HG03045 (cell line): Measurements from ENCODE around the gene ENOX1.
A peak's percentile ranks its signal among the peaks of the same experiment; 100 is the strongest.

Experiments used
- ATAC-seq: cut with Tn5 transposase; IDR thresholded peaks from one replicate; pipeline ENCODE4 v1.9.1; 2021; ENCODE audit warnings: mild to moderate bottlenecking, moderate library complexity; ENCODE audit not compliant: unreplicated experiment

ENOX1 gene

DNA sequence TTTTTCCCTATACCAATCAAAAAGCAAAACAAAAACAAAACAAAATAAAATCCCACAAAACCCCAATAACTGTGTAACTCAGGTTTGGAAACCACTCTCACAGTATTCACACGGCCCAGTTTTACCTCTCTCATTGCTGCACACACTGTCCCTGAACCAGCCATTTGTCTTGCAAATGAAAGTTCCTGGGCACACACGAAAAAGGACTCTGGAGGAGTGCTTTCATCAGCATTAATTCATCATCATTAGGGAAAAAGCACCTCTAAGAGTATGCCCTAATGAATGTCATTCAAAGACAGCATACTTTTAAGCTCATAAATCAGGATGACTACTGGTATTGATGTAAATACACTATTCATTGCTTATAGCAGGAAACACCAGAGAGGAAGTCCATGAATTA, 457.1 kb downstream of the ENOX1 start:
- ATAC-seq = no peak

DNA sequence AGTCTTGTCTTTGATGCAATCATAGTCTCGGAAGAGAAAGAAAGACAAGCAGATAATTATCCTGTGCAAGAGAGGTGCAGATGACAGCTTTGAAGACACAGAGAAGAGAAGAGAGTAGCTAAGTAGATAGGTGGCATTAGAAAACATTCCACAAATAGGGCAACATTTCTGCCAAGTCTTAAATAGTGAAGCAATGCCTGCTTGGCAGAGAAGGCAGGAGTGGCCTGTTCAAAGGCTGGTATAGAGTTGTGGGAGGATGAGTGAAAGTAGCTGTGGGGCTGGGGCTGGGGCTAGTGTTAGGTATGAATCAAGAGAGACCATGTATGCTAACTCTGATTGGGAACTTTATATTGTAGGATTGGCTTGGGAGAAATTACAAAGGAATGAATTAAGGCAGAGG, 457.9 kb downstream of the ENOX1 start:
- ATAC-seq = no peak

DNA sequence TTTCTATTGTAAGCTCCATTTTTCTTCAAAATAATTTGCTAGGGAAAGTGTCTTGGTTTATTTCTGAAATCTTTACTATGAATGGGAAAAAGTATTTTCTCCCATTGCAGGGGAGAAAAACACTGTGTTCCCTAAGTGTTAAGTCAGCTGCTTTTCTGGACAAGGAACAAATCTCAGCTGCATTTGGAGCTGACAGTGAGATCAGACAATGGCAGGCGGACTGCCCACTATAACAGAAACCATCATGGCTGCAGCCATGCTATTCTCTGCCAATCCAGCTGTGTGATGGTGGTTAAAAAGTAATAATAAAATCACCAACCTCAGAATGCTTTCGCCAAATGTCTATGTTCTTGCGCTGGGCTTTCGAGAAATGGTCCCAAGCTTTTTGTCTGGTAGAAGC, 460.7 kb downstream of the ENOX1 start:
- no peak for ATAC-seq

DNA sequence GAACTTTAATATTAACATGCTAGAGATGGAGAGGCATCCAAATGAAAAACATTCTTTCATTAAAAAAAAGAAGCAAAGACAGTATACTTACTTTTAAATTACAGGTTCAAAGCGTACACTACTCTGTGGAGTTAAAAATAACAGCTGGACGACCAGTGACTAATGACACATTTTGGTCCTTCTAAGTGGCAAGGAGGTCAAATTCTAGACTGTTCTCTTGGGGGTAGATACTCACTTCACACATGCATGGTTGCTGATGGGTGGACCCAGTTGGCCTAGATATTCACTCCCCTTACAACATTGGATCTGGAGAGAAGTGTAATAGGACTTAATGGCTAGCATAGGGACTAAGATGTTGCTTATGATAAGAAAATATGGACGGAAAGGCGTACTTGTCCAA, 461.1 kb downstream of the ENOX1 start:
- no peak for ATAC-seq

DNA sequence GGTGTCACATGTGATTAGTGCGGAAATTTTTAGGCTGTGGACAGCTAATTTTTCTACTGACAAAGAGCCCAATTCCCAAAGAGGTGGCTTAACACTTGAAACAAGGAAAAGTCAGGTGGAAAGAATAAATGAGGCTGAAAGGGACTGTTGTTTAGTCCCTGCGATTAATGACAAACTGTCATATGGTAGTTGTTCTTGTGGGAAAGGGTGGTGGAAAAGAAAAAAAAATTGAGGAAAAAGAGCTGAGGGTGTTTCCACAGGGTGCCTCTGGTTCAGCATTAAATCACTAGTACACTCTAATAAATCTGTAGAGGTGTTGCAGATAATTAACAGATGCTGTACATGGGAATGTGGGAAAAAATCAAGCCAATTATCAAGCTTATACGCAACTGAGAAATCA, 462.6 kb downstream of the ENOX1 start:
- no peak for ATAC-seq

DNA sequence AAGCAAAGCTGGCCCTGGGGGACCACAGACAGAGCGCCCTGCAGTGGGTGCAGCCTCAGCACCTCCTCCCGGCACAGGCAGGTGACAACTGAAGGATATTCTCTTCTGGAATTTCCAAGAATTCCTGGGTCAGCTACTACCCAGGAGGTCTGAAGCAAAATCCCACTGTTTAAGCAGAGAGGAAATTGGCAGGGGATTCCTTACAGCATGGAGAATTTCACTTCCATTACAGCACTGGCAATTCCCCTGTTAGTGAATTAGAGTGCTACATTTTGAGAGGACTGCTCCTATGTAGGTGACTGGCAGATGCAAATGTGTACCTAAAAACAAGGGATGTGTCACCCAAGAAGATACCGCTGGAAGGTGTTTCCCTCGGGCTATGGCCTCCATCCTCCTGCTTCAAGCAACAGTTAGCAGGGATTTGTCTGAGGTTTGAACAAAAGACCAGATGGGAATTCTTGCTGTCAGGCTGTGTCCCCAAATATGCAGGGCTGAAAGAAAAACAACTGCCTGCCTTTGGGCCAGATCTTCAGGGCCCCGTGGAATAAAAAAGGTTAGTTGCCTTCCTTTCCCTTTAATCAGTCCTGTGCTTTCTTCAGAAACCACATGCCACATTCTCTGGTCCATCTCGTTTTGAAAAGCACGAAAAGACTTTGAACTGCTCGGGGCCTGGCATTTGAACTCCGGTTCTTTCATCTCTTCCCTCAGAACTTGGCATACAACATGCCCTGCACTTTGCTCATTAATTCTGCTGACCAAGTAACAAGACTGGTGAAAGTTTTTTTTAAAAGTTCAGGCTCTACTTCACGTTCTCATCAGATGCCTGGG, 466.9 kb downstream of the ENOX1 start:
- no peak for ATAC-seq

DNA sequence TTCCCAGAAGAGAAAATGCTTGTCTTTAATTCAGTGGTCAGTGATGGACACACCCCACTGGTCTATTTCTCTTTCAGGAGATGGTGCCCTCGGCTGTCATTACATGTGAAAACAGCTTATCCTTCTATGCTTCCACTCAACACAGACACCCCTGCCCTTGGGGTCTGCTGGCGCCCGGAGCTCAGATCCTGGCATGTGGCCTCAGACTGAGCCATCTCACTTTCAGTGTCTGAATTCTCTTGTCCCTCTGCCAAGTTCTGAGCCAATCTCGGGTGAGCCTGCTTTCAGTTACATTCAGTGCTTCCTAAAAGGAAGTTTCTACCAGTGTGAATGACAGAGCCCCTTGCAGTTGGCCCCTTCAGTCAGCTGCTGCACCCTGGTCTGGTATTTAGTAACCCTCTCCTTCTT, 469.8 kb downstream of the ENOX1 start:
- ATAC-seq = no peak

DNA sequence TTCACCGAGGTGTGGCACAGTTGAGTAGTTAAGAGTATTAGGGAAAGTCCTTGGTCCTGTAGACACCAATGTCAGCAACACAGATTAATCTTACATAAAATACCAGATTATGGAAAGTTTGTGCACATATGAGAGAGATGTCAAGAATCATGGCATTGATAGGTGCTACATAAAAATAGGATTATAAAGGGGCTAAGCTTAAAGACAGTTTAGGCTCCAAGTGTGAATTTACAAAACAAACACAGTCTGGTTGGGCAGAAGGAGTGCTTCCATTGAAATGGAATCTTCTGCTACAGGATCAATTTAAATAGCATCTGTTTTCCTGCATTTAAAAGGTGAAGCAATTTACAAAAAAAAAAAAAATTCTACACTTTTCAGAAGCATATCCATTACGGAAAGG, 470.5 kb downstream of the ENOX1 start:
- ATAC-seq = no peak

DNA sequence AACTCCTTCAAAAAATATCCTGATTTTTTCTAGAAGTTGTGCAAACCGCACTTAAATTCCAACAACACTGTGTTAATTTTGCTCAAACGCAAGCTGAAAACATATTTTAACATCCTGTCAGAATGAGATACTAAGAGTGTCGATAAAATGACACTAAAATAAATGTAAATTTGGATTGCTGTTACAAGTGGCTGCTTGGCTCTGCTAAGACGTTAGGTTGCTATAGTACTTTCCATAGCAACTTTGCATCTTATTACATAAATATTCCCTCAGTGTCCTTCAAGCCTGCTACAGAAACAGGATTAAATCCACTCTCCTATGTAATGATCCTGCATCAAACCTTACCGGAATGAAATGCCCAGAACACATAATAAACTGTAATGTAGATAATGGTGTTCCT, 471.2 kb downstream of the ENOX1 start:
- ATAC-seq = no peak

DNA sequence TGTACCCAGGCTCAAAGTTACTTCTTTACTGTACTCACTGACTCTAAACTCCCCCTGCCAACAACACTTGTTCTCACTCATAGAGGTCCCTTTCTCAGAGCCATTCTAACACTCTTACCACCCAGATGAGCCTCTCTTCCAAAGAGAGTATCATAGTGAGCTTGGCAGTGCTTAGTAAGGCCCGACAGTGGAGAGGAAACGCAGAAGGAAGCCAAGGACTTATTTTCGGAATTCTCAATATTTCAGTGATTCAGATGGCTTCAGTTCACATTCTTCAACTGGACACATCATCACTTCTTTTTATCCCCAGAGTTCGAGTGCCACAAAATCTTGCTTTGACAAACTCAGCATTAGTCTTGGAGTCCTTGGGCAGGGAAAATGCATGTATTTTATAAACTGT, 477.5 kb downstream of the ENOX1 start:
- ATAC-seq = no peak

DNA sequence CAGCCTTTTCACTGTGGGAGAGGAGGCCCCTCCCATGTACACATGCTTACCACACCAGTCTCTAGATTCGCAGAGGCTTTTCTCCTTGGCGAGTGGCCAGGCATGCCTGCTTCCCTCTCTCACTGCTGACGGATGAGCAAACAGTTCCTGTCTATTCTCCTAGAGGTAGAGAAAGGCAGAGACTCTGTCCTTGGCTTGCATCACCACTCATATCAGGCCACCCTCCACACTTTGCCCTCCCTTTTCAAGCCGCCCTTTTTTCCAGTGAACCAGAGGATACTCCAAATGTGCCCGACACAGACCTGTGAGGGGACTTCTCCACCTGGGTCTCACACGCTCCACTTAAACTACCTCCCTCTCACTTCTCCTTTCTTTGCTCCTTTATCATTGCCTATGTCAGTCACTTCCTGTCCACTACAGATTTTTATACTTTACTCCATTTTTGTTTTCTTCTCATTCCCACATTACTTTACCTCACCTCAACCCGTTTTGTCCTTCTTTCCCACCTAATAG, 478.8 kb downstream of the ENOX1 start:
- ATAC-seq = peak; percentile 66

DNA sequence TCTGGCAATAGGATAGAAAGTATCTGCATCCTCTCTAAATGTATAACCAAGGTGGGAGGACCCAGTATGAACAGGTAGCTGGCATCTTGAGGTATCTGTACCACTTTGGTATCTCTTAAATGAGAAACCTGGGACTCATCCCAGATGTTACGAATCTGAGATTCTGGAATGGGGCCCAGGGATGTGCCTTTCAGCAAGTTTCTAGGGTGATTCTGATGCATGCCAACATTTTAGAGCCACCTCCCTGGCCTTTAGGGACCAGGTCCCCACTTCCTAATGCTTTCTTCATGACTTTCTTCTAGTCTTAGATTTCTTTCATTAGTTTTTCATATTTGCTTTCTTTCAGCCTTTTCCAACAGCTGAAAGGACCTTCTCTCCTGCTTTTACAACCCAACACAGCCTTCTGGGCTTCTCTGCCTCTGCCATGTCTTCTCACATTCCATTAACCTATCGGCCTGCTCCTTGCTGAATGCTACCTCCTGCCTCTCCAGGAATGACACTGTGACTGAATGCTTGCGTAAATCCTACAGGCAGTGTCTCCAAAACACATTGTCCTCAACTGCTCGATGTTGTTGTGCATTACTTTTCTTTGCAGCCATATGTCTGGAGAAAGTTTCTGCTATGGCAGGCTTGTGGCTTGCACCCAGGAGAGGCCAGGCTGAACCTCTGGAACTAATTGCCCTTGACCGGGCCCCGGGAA, 479.4 kb downstream of the ENOX1 start:
- ATAC-seq = no peak

DNA sequence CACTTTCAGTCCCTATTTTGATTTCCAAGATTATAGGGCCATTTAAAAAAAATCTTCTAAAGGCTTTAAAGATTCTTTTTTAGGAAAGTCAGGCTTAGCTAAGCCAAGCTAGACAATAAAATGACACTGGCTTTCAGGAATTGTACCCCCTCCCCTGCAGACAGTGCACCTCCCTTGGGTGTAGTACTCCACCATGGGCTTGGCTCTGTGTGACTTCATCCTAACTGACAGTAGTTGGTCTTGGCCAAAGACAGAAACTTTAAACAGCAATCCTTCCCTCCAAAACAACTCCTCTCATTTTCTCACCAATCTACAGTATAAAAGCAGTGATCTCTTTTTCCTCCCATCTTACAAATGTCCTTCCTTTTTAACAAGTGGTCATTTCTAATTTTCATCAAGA, 480.4 kb downstream of the ENOX1 start:
- no peak for ATAC-seq

DNA sequence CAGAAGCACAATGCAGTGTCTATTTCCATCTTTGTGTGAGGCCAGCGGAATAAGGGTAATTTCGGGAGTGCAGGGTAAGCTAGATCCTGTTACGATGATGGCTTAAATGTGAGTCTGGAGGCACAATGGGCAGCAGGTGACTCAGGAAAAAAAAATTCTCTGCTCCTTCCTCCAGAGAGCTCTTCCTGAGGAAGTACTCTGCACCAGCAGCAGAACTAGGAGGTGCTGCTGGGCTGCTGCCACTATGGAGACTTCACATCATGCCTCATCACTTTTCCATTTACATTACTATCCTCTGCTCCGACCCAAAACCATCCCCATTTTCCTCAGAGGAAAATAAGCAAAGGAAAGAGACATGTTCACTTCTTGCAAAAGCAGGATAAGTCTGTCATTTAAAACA, 481.4 kb downstream of the ENOX1 start:
- ATAC-seq = no peak

DNA sequence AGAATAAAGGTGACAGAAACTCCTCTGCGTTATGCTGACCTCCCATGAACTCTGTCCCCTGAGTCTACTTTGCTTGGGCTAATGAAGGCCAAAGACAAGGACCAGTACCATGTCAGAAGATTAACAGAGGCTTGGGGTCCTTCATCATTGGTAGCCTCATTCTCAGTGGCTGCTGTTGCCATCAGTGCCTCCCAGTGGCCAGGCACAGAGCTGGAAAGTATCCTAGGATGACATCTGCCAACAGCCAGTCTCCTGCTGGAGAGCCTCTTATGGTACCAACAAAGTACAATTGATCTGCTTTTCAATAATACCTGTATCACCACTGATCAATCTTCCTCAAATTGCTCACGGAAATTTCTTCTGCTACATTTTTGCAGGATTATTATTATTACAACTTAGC, 481.8 kb downstream of the ENOX1 start:
- ATAC-seq = no peak

DNA sequence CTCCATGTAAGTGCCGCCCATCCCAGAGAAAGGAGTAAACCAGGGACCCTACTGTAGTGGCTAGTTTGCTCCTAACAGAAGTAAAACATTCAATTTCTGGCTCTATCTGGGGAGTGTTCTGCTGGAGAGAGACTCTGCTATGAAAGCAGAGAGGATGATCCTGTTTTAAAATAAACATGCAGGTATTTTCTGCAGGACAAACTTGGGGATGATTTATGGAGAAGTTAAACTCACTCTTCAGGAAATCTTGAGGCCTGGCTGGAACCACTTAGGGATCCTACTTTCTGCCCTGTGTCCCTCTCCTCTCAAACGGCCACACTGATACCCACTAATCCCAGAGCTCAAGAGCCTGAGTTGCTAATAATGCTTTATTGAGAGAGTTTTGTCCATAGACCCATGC, 482.3 kb downstream of the ENOX1 start:
- ATAC-seq = no peak

DNA sequence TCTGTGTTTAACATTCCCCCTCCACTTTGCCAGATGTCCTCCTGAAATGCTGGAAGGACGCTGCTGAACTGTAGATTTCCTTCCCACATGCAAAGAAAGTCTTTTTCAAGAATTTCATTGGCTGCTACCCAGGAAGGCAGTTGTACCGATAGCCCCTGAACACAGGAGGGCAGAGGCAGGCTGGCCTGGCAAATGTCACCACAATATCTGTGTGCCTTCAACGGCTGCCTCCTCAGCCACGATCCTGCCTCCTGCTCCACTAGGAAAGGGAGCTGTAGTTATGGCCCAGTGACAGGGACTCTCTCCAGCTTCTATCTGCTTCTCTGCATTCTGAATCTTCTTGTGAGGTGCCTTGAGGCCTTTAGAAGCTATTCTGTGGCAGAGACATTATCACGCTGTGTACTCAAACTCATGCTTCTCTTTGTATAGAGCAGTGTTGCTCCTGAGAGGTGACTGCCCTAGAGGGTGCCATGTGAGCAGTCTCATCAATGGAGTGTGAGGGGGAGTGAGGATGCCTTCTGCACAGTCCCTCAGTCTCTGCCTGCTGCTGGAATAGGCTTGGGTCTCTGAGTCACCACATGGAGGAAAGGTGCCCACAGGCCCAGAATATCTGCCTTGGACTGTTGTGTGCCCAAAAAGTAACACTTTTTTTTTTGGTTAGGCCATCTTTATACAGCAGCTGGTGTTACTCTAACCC, 483.6 kb downstream of the ENOX1 start:
- peak; percentile 63 for ATAC-seq

DNA sequence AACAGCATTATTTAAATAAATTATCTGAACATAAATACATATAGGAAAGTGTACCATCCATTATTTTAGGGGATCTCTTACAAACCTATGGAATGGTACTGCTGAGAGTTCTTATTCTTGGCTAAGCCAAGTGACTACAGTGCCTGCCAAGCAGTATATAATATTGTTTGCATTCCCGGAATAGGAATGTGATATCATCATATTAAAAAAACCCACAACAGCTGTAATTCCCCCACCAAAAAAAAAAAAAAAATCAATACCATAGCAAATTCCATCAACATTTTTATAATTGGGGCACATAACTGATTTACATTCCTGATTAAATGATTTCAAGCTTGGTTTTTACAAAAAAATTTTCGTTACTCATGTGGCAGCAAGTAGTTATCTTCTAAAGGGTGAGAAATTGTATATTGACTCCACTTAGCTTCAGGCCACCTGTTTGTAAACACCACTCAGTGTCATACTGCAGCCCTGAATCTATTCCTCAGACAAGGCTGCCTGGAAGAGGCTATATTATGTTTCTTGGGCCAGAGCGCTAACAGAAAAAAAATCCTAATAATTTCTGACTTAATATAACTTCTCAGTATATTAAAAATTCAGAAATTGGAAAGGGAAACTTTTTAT, 485.3 kb downstream of the ENOX1 start:
- no peak for ATAC-seq

DNA sequence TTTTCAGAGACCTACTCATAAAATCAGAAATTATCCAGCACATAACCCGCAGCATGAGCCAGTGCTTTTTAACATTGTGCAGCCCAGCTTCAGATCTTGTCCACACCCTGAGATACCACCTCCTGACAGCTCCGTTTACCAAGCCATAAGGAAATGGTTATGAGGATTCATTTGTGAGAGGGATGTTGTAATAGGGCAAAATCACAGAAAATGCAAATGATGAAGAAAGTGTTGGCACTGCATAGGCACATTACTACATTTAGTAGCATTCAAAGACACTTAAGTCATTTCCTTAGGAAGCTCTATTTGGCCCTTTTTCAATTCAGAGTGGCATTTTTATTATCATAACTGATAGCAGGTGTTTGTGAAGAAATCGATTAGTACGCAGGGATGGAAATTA, 485.9 kb downstream of the ENOX1 start:
- no peak for ATAC-seq

DNA sequence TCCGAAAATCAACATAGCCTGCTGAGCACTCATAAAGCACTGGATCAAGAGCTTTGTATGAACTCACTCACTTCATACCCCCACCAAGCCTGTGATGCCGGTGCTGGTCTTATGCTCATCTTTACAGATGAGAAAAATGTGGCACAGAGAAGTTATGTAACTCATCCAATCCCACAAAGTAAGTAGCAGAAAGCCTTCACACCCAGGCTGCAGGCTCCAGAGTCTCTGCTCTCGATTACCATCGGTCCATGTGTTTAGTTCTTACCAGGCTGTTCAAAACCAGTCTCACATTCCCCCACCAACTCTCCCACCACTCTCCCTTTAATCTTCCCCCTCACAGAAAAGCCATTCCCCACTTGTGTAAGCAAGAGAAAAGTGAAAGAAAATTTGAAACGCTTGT, 487.4 kb downstream of the ENOX1 start:
- no peak for ATAC-seq

DNA sequence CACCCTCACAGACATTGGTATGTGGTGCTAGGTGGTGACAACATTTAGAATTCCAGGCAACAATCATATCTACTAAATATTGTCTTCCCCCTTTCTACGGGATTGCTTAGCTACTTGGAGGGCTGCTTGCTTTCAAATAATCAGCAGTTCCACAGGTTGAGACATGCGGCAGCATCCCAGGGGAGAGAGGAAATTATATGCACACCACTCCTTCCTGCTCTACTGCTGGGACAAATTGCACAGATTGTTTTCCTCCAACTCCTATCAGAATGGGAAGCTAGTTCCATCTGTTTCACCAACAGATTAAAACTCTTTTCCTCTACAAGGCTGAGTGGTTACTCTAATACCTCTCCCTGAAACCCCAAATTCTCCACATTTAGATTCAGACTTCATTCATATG, 488.0 kb downstream of the ENOX1 start:
- ATAC-seq = no peak
